Measurements from ENCODE around the gene SLC24A1. TPM values are rescaled to one million over a fixed set of nuclear protein-coding genes. Genes with fewer than 3 reads are reported as not detected.

Gene SLC24A1
- 3.3 to 4.7 TPM (median 4.4 TPM) in 5 replicates for total RNA-seq (2022; extraction: Qiagen RNA extraction)

DNA sequence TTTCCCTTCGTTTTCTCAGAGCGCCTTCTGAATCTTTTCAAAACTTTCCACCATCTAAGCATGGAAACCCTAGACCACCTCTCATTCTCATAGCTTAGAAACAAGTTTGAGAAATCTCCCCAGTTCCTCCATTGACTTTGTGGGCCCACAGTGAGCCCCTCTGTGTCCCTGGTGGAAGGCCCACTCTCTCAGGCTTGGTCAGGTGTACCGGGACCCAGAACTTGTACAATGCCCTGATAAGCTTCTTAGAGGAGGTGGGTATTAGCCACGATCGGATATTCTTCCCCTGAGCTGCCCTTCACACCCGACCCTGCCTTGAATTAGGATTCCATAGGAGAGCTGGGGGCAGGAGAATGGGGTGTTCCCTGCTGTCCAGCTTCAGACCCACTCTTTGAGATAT is at the start of gene SLC24A1:
SLC24A1 (plus strand) TSS at position 301 of the 400 bp plus-strand sequence. CDS start 2,143 bp downstream, outside the sequence.

DNA sequence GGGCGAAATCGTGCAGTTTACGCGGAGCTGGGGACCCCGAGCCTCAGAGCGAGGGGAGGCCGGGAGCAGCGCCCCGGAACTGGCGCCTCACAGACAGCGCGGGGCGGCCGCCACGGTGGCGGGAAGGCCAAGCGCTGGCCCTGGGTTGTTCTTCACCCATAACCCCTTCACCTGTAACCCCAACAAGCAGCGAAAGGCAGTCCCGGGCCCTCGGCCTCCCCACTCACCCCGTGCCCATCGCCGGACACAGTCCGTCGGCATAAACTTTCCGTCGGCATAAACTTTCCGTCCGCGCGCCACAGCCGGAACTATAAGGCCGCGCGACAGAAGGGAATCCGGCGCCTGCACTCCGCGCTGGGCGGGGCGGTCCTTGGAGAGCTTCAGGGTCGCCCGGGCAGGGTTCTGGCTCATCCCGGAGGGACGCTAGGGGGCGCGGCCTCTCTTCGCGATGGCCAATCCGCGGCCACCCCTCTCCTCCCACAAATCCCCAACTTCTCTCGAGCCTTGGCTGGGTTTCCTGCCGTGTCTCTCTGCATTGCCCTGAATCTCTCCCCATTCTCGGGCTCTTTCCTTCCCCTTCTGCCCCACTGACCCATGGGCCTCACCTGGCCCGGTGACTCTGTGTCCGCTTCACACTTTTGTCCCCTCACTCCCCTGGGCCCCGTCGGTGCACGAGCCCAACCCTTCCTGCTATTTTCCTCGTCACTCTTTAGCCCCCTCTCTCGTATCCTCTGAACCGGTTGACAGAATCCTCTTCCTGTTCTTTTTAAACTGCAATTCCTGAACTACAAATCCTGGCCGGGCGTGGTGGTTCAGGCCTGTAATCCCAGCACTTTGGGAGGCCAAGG is 10.6 kb upstream of the SLC24A1 start, which contains the start of gene INTS14:
INTS14 (minus strand) TSS at position 261 of the 848 bp plus-strand sequence. CDS start 3,751 bp downstream, outside the sequence.

Other genes starting within 250 kb of the SLC24A1 start
- 0.09 to 0.19 TPM (median 0.12 TPM) in 5 replicates for gene IGDCC3, start 243.9 kb upstream of the SLC24A1 start, total RNA-seq (2022; extraction: Qiagen RNA extraction)
- 1.7 to 2.4 TPM (median 2.1 TPM) in 5 replicates for gene IGDCC4, start 199.0 kb upstream of the SLC24A1 start, total RNA-seq (2022; extraction: Qiagen RNA extraction)
- gene DPP8, start 104.2 kb upstream of the SLC24A1 start, total RNA-seq (2022; extraction: Qiagen RNA extraction), result 17.6 to 33.1 TPM (median 25.9 TPM) in 5 replicates
- gene HACD3, start 91.5 kb upstream of the SLC24A1 start, total RNA-seq (2022; extraction: Qiagen RNA extraction), result 125 to 146 TPM (median 143 TPM) in 5 replicates
- gene INTS14, start 10.8 kb upstream of the SLC24A1 start, total RNA-seq (2022; extraction: Qiagen RNA extraction), result 41.2 to 44.3 TPM (median 43.5 TPM) in 5 replicates
- gene DENND4A, start 170.4 kb downstream of the SLC24A1 start, total RNA-seq (2022; extraction: Qiagen RNA extraction), result 4.8 to 6.4 TPM (median 5.3 TPM) in 5 replicates
- gene RAB11A, start 247.6 kb downstream of the SLC24A1 start, total RNA-seq (2022; extraction: Qiagen RNA extraction), result 246 to 338 TPM (median 291 TPM) in 5 replicates